SIG-M5 (cell line): ENCODE data around the gene SCARB1.

ENCODE experiments used
- DNase-seq: peaks from one replicate; lab custom pipeline; 2025; lab: John Stamatoyannopoulos, UW

The SCARB1 gene

GRCh38 chr12:124730455-124730932 is 133.2 kb downstream of the SCARB1 start:
- no peak for DNase-seq

GRCh38 chr12:124727922-124728321 is 135.7 kb downstream of the SCARB1 start:
- DNase-seq: no peak

GRCh38 chr12:124727264-124727800 is 136.3 kb downstream of the SCARB1 start:
- peak; percentile 81 for DNase-seq
